ENCODE results near the gene THRAP3. TPM values are rescaled to one million over a fixed set of nuclear protein-coding genes. Genes with fewer than 3 reads are reported as not detected.

Gene THRAP3
- total and polyA plus RNA-seq, 2 experiments from 2014 or later = 127 to 161 TPM

- H4K20me1 ChIP-seq (replicated peaks; ENCODE audit: insufficient read depth) = peaks cover 25% of the 10 kb centered on the region
- H3K27me3 ChIP-seq (ENCODE audit: insufficient read depth) = no peaks in the 10 kb centered on the region
- no peaks in the 10 kb centered on the region for H3K9me2 ChIP-seq (ENCODE audit: insufficient read depth)
- Mint-ChIP-seq H3K27ac (no peak overlapping the region), H3K27me3 (ENCODE audit: insufficient read depth, low read depth, poor library complexity) (peaks cover 3% of the 10 kb centered on the region), H3K4me3 (no peak overlapping the region), H3K9me3 (no peaks in the 10 kb centered on the region), H3K36me3 (ENCODE audit: low read depth) (peaks cover 82% of the 10 kb centered on the region), H3K4me1 (no peaks in the 10 kb centered on the region; the same call in 2 of the 3 replicates)
- ATAC-seq = no peak
- H3K4me2 ChIP-seq = no peak overlapping the region
- no peak overlapping the region for H2AFZ ChIP-seq
- H3K27ac ChIP-seq (ENCODE audit: low read depth) = no peak overlapping the region
- peaks cover 22% of the 10 kb centered on the region for H3F3A ChIP-seq (replicated peaks; ENCODE audit: low read depth)
- no peak for DNase-seq (ENCODE audit: low spot score)
- TF ChIP-seq POLR2AphosphoS5 (IDR thresholded peaks at IDR 0.05; ENCODE audit: low read depth) = no peak
- no peak for TF ChIP-seq NANOG (IDR thresholded peaks at IDR 0.05; ENCODE audit: borderline replicate concordance)
- TF ChIP-seq EZH2 (IDR thresholded peaks at IDR 0.05; ENCODE audit: low read depth, unreplicated experiment) = no peak
- no peak for TF ChIP-seq JUNB (IDR thresholded peaks at IDR 0.05; ENCODE audit: unreplicated experiment)
- TF ChIP-seq, protein P1, sequence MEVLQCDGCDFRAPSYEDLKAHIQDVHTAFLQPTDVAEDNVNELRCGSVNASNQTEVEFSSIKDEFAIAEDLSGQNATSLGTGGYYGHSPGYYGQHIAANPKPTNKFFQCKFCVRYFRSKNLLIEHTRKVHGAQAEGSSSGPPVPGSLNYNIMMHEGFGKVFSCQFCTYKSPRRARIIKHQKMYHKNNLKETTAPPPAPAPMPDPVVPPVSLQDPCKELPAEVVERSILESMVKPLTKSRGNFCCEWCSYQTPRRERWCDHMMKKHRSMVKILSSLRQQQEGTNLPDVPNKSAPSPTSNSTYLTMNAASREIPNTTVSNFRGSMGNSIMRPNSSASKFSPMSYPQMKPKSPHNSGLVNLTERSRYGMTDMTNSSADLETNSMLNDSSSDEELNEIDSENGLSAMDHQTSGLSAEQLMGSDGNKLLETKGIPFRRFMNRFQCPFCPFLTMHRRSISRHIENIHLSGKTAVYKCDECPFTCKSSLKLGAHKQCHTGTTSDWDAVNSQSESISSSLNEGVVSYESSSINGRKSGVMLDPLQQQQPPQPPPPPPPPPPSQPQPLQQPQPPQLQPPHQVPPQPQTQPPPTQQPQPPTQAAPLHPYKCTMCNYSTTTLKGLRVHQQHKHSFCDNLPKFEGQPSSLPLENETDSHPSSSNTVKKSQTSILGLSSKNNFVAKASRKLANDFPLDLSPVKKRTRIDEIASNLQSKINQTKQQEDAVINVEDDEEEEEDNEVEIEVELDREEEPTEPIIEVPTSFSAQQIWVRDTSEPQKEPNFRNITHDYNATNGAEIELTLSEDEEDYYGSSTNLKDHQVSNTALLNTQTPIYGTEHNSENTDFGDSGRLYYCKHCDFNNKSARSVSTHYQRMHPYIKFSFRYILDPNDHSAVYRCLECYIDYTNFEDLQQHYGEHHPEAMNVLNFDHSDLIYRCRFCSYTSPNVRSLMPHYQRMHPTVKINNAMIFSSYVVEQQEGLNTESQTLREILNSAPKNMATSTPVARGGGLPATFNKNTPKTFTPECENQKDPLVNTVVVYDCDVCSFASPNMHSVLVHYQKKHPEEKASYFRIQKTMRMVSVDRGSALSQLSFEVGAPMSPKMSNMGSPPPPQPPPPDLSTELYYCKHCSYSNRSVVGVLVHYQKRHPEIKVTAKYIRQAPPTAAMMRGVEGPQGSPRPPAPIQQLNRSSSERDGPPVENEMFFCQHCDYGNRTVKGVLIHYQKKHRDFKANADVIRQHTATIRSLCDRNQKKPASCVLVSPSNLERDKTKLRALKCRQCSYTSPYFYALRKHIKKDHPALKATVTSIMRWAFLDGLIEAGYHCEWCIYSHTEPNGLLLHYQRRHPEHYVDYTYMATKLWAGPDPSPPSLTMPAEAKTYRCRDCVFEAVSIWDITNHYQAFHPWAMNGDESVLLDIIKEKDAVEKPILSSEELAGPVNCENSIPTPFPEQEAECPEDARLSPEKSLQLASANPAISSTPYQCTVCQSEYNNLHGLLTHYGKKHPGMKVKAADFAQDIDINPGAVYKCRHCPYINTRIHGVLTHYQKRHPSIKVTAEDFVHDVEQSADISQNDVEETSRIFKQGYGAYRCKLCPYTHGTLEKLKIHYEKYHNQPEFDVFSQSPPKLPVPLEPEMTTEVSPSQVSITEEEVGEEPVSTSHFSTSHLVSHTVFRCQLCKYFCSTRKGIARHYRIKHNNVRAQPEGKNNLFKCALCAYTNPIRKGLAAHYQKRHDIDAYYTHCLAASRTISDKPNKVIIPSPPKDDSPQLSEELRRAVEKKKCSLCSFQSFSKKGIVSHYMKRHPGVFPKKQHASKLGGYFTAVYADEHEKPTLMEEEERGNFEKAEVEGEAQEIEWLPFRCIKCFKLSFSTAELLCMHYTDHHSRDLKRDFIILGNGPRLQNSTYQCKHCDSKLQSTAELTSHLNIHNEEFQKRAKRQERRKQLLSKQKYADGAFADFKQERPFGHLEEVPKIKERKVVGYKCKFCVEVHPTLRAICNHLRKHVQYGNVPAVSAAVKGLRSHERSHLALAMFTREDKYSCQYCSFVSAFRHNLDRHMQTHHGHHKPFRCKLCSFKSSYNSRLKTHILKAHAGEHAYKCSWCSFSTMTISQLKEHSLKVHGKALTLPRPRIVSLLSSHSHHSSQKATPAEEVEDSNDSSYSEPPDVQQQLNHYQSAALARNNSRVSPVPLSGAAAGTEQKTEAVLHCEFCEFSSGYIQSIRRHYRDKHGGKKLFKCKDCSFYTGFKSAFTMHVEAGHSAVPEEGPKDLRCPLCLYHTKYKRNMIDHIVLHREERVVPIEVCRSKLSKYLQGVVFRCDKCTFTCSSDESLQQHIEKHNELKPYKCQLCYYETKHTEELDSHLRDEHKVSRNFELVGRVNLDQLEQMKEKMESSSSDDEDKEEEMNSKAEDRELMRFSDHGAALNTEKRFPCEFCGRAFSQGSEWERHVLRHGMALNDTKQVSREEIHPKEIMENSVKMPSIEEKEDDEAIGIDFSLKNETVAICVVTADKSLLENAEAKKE (CRISPR knock-in tag; IDR thresholded peaks at IDR 0.05) = no peak
- TF ChIP-seq, protein P2, sequence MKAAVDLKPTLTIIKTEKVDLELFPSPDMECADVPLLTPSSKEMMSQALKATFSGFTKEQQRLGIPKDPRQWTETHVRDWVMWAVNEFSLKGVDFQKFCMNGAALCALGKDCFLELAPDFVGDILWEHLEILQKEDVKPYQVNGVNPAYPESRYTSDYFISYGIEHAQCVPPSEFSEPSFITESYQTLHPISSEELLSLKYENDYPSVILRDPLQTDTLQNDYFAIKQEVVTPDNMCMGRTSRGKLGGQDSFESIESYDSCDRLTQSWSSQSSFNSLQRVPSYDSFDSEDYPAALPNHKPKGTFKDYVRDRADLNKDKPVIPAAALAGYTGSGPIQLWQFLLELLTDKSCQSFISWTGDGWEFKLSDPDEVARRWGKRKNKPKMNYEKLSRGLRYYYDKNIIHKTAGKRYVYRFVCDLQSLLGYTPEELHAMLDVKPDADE (IDR thresholded peaks at IDR 0.05) = no peak
- TF ChIP-seq EZH2phosphoT487 (IDR thresholded peaks at IDR 0.05; ENCODE audit: unreplicated experiment) = no peak
- no peak for TF ChIP-seq ZNF114 (CRISPR knock-in tag; IDR thresholded peaks at IDR 0.05)
- TF ChIP-seq CREB1 (CRISPR knock-in tag; IDR thresholded peaks at IDR 0.05; ENCODE audit: low read depth) = no peak
- TF ChIP-seq CTCF (conservative IDR thresholded peaks at IDR 0.05; ENCODE audit: low read depth in 2 of 2) = no peak
- no peak for TF ChIP-seq REST (IDR thresholded peaks at IDR 0.05; ENCODE audit: unreplicated experiment)
- TF ChIP-seq STAT1 (IDR thresholded peaks at IDR 0.05; ENCODE audit: unreplicated experiment) = no peak
- no peak for TF ChIP-seq ZNF331 (CRISPR knock-in tag; IDR thresholded peaks at IDR 0.05; ENCODE audit: low read depth)
- peaks cover 56% of the 10 kb centered on the region for H3K36me3 ChIP-seq (ENCODE audit: insufficient read depth)
- H3K79me2 ChIP-seq (replicated peaks; ENCODE audit: insufficient read depth) = peaks cover 28% of the 10 kb centered on the region
- H3K4me3 ChIP-seq = no peak overlapping the region
- no peaks in the 10 kb centered on the region for H3K4me1 ChIP-seq (ENCODE audit: insufficient read depth)
These were observed 63.4 kb downstream of the THRAP3 start for GRCh38 chr1:36287595-36287994.
